ENCODE measurements around the gene TMOD2. TPM values are rescaled to one million over a fixed set of nuclear protein-coding genes. Genes with fewer than 3 reads are reported as not detected.
A peak's percentile ranks its signal among the peaks of the same experiment; 100 is the strongest.

TMOD2 gene
- total RNA-seq, 1 donor from 2014 or later, result 8.4 TPM

- H3K4me3 Mint-ChIP-seq (ENCODE audit: unreplicated experiment), result peak overlapping the region; percentile 18
- Histone ChIP-seq H3K4me2 (ENCODE audit: low read length) (peak overlapping the region; percentile 79), H4K20me1 (ENCODE audit: insufficient read depth, low read length) (peaks cover 77% of the 10 kb centered on the region), H3K4me1 (ENCODE audit: insufficient read depth, low read length) (peaks cover 47% of the 10 kb centered on the region), H3K36me3 (ENCODE audit: insufficient read depth, low read length) (no peaks in the 10 kb centered on the region), H3K27ac (ENCODE audit: low read depth, low read length) (peak overlapping the region; percentile 81), H3K79me2 (ENCODE audit: insufficient read depth, low read length) (peaks cover 93% of the 10 kb centered on the region), H3K27me3 (ENCODE audit: insufficient read depth, low read length) (no peaks in the 10 kb centered on the region), H2AFZ (ENCODE audit: low read depth, low read length) (no peak overlapping the region), H3K4me3 (ENCODE audit: insufficient read depth, low read depth, low read length) (peak overlapping the region; percentile 38), H3K9me3 (ENCODE audit: insufficient read depth, low read depth, low read length) (no peaks in the 10 kb centered on the region), H3K9ac (ENCODE audit: low read length) (peak overlapping the region; percentile 61)
- DNase-seq (ENCODE audit: low read depth) (peak; percentile 80), FAIRE-seq (peak; percentile 20)
- peaks cover 4% of the 10 kb centered on the region for H3K36me3 Mint-ChIP-seq (ENCODE audit: low read depth, unreplicated experiment)
- TF ChIP-seq EZH2 (IDR thresholded peaks at IDR 0.05; ENCODE audit: insufficient read depth, low read length) (no peak), CTCF (IDR thresholded peaks at IDR 0.05; ENCODE audit: insufficient read depth, low read depth, low read length) (no peak)
- no peaks in the 10 kb centered on the region for H3K9me3 Mint-ChIP-seq (ENCODE audit: unreplicated experiment)
- no peaks in the 10 kb centered on the region for H3K27me3 Mint-ChIP-seq (ENCODE audit: low read depth, unreplicated experiment)
- peak overlapping the region; percentile 78 for H3K27ac Mint-ChIP-seq (ENCODE audit: unreplicated experiment)
- peaks cover 43% of the 10 kb centered on the region for H3K4me1 Mint-ChIP-seq (ENCODE audit: low read depth, unreplicated experiment)
These were observed 95.2 kb downstream of the TMOD2 start for GRCh38 chr15:51846463-51847230.

DNA sequence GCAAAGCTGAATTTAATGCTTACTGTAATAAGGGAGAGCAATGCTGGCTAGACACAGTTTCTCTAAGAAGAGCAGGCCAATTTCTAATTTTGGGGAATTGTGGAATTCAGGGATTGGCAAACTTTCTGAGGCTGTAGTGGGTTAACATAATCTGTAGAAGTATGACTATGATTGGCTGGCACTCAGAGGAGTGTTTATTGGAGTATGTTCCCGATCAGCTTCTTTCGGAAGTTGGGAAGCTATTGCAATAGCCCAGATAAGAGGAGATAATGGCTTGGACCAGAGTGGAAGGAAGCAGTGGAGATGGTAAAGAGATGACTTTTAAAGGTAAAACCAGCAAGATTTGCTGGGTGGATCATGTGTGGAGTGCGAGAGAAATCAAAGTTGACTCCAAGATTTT lies 97.4 kb downstream of the TMOD2 start:
- peaks cover 4% of the 10 kb centered on the region for H3K36me3 Mint-ChIP-seq (ENCODE audit: low read depth, unreplicated experiment)
- no peaks in the 10 kb centered on the region for H3K27me3 Mint-ChIP-seq (ENCODE audit: low read depth, unreplicated experiment)
- H3K79me2 ChIP-seq (ENCODE audit: insufficient read depth, low read length), result peaks cover 93% of the 10 kb centered on the region
- H3K27ac ChIP-seq (ENCODE audit: low read depth, low read length), result no peak overlapping the region
- H3K9me3 ChIP-seq (ENCODE audit: insufficient read depth, low read depth, low read length), result no peaks in the 10 kb centered on the region
- no peak overlapping the region for H3K4me2 ChIP-seq (ENCODE audit: low read length)
- DNase-seq (ENCODE audit: low read depth), result no peak
- H3K27ac Mint-ChIP-seq (ENCODE audit: unreplicated experiment), result no peak overlapping the region
- H3K36me3 ChIP-seq (ENCODE audit: insufficient read depth, low read length), result no peaks in the 10 kb centered on the region
- no peak overlapping the region for H3K4me3 ChIP-seq (ENCODE audit: insufficient read depth, low read depth, low read length)
- peaks cover 75% of the 10 kb centered on the region for H4K20me1 ChIP-seq (ENCODE audit: insufficient read depth, low read length)
- H3K4me3 Mint-ChIP-seq (ENCODE audit: unreplicated experiment), result no peak overlapping the region
- no peak overlapping the region for H2AFZ ChIP-seq (ENCODE audit: low read depth, low read length)
- H3K9ac ChIP-seq (ENCODE audit: low read length), result no peak overlapping the region
- no peaks in the 10 kb centered on the region for H3K9me3 Mint-ChIP-seq (ENCODE audit: unreplicated experiment)
- H3K4me1 ChIP-seq (ENCODE audit: insufficient read depth, low read length), result peaks cover 30% of the 10 kb centered on the region
- FAIRE-seq, result no peak
- peaks cover 29% of the 10 kb centered on the region for H3K4me1 Mint-ChIP-seq (ENCODE audit: low read depth, unreplicated experiment)
- H3K27me3 ChIP-seq (ENCODE audit: insufficient read depth, low read length), result no peaks in the 10 kb centered on the region
- TF ChIP-seq EZH2 (IDR thresholded peaks at IDR 0.05; ENCODE audit: insufficient read depth, low read length) (no peak), CTCF (IDR thresholded peaks at IDR 0.05; ENCODE audit: insufficient read depth, low read depth, low read length) (no peak)

DNA sequence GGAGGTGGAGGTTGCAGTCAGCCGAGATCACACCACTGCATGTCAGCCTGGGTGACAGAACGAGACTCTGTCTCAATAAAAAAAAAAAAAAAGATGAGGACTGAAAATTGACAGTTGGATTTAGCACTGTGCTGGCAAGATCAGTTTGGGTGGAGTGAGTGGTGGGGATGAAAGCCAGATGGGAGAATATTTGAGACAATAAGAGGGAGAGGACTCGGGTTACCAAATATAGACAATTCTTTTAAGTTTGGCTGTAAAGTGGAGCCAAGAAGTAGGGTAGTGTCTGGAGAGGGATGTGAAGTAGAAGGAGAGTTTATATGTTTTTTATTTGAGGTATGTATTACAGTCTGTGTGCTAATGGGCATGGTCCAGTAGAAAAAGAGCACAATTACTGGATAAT lies 98.5 kb downstream of the TMOD2 start:
- H3K4me2 ChIP-seq (ENCODE audit: low read length), result no peak overlapping the region
- H3K27me3 ChIP-seq (ENCODE audit: insufficient read depth, low read length), result no peaks in the 10 kb centered on the region
- TF ChIP-seq CTCF (IDR thresholded peaks at IDR 0.05; ENCODE audit: insufficient read depth, low read depth, low read length) (no peak), EZH2 (IDR thresholded peaks at IDR 0.05; ENCODE audit: insufficient read depth, low read length) (no peak)
- Mint-ChIP-seq H3K4me1 (ENCODE audit: low read depth, unreplicated experiment) (peaks cover 24% of the 10 kb centered on the region), H3K4me3 (ENCODE audit: unreplicated experiment) (no peak overlapping the region), H3K27me3 (ENCODE audit: low read depth, unreplicated experiment) (no peaks in the 10 kb centered on the region), H3K36me3 (ENCODE audit: low read depth, unreplicated experiment) (peaks cover 4% of the 10 kb centered on the region), H3K27ac (ENCODE audit: unreplicated experiment) (no peak overlapping the region), H3K9me3 (ENCODE audit: unreplicated experiment) (no peaks in the 10 kb centered on the region)
- no peak overlapping the region for H2AFZ ChIP-seq (ENCODE audit: low read depth, low read length)
- H3K9me3 ChIP-seq (ENCODE audit: insufficient read depth, low read depth, low read length), result no peaks in the 10 kb centered on the region
- no peak overlapping the region for H3K9ac ChIP-seq (ENCODE audit: low read length)
- peaks cover 93% of the 10 kb centered on the region for H3K79me2 ChIP-seq (ENCODE audit: insufficient read depth, low read length)
- H3K36me3 ChIP-seq (ENCODE audit: insufficient read depth, low read length), result no peaks in the 10 kb centered on the region
- H3K4me1 ChIP-seq (ENCODE audit: insufficient read depth, low read length), result peaks cover 28% of the 10 kb centered on the region
- peaks cover 78% of the 10 kb centered on the region for H4K20me1 ChIP-seq (ENCODE audit: insufficient read depth, low read length)
- no peak overlapping the region for H3K4me3 ChIP-seq (ENCODE audit: insufficient read depth, low read depth, low read length)
- no peak for FAIRE-seq
- DNase-seq (ENCODE audit: low read depth), result no peak
- H3K27ac ChIP-seq (ENCODE audit: low read depth, low read length), result no peak overlapping the region

All from astrocyte (in vitro differentiated cells and primary cell).